HG03378 (cell line): ENCODE results near the gene FAM219B.

Experiments
- ATAC-seq: cut with Tn5 transposase; IDR thresholded peaks from one replicate; pipeline ENCODE4 v1.9.1; 2021; ENCODE audit warnings: mild to moderate bottlenecking, moderate library complexity; ENCODE audit not compliant: unreplicated experiment

FAM219B gene

DNA sequence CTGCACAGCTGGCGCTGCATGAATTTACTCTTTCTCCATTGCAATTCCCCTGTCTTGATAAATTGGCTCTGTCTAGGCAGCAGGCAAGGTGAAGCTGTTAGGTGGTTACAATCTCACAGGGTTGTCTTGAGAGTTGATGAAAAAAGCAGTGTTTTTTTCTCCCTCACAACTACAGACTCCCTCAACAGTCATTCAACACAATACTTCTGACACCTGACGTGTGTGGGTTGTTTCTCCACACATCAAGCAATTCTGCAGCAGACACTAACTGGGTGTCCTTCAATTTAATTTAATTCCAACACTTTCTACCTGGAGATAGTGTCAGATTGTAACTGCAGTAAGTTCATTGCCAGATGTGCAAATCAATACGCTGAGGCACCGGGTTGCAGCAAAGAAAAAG is 28.4 kb downstream of the FAM219B start:
- ATAC-seq = no peak

DNA sequence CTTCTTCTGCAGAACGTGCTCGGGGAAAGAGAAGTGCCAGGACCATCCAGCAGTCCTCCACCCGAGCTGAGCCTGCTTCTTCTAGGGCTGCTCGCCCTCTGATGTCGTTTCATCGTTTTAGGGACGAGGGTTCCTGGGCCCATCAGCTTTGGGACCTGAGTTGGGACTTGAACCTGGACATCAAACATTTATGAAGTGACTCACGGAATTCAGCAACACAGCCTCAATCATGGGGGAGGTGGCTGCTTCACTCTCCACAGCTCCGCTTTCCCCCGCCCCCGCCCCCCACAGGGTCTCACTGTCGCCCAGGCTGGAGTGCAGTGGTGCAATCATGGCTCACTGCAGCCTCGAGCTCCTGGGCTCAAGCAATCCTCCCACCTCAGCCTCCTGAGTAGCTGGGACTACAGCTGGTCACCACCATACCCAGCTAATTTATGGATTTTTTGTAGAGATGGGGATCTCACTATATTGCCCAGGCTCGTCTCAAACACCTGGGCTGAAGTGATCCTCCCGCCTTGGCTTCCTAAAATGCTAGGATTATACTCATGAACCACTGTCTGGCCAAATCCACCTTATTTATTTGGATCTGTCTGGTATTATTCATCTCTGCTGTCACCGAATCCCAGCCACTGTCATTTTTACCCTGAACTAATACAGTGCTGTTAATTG is 32.8 kb downstream of the FAM219B start:
- ATAC-seq = peak; percentile 4

DNA sequence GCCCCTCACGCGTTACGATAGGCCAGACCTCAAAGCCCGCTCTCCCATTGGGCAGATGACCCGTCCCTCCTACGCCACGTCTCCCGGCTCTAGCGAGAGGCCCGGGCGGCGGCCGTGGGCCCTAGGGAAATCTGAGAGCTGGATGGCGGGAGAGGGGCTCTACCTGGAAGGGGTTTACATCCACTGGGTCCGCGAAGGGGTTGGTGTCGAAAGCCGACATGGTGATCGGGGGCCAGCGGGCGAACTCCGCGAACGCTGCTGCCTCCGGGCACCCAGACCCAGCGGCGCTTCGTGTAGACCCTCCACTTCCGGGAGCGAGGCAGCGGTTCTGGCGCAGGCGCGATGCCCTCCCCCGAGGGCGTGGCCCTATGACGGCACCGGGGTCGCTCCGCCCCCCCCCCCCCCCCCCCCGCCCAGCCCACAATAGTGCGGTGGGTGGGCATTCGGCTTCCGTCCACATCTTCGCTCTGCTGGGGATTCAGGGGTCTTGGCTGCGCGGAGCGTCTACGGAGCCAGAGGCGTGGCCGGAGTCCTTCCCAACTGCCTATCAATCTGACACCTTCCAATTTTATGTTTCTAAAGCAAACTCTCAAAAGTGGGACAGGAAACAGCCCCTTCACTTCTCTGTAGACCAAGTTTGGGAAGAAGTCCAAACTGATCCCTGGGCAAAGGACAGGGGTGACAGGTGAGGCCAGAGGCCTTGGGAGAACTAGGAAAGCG is 33.5 kb downstream of the FAM219B start, which contains the start of gene SCAMP2:
Gene SCAMP2, minus strand, starts transcription at position 330 of the 720 bp plus-strand sequence. Its CDS starts 110 bp downstream, at position 220.
- peak; percentile 75 for ATAC-seq

DNA sequence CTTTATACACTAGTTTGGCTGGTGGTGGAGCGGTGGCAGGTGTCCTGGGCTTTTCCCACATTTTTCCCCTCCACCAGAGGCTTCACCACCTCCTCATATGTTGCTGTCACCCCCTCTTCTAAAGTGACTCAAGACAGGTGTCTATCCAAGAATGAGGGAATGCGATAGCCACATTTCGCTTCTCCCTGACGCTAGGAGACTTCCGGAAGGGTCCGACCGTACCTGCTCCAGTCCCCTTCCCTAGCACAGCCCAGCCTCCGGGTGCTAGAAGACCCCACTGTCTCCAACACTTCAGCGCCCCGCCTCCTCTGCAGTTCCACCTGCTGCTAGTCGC is 34.0 kb downstream of the FAM219B start:
- no peak for ATAC-seq

DNA sequence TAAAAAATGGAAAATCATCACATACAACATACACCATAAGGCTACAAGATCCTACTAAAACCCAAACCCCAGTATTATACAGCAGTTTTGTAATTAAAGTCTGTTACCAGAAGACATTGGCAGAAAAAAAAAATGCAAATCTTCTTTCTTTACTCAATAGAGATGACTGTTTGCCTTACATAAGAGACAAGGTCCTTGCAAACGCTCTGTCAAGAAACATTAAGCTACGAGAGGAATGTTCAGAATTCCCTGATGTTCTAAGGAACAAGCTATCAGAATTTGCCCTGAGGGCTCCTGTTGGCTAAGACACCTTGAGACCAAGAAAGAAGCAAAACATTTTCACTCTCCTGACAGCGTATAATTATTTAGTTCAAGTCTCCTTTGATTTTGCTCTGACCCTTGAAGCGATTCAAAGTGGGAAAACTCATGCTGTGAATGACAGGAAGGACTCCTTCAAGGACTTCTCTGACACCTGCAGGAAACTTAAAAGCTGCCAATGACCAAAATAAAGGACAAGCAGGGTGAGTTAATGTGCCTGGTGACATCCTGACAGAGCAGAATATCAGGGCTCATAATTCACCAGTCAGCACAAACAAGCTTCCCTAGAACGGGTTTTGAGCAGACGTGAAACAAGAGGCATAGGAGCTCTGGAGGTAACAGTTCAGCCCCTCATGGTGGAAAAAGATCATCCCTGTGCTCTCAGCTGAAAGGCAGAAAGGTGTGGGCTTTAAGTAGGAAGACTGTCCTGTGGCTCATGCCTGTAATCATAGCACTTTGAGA is 36.0 kb downstream of the FAM219B start:
- ATAC-seq = no peak

DNA sequence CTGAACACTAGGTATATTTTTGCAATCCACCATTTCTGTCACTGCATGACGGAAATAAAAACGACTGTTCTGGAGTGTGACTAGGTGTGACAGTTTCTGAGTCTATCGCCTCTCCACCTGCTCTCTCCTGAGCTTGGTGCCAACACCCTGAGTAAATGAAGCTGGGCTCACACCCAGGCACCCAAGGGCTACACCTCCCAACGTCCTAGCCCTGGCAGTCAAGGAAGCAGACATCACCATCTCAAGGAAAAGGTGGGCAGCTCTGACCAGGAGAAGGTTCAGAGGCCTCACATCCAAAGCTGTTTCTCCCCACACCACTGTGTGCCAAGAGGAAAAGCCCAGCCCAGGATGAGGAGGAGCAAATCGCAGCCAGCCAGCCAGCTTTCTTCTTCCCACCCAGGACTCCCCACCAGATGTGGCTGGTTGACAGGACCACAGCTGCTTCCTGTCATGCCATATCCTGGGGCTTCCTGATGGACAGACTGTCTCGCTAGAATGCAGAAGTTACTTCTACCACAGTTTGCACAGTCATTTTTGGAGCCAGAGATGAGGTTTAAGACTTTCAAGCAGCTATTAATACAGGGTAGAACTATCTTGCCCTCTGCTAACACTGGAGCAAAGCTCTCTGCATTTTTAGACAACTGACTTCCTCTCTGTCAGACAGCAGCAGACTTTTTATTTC is 36.8 kb downstream of the FAM219B start:
- ATAC-seq = no peak

DNA sequence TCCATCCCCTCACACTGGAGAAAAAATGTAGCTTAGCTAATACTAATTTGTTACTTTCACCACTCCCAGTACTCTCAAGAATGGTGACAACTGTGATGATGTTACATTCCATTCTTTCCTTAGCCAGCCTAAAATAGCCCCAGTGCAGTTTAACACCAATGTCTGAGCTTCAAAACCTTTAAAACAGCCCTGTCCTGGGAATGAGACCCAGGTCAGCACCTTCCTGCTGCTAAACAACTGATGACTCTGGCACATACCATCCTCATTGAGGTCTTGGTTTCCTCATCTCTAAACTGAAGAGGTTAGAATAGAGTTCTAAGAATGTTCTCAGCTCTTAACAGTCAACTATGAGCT is 37.3 kb downstream of the FAM219B start:
- ATAC-seq = no peak

DNA sequence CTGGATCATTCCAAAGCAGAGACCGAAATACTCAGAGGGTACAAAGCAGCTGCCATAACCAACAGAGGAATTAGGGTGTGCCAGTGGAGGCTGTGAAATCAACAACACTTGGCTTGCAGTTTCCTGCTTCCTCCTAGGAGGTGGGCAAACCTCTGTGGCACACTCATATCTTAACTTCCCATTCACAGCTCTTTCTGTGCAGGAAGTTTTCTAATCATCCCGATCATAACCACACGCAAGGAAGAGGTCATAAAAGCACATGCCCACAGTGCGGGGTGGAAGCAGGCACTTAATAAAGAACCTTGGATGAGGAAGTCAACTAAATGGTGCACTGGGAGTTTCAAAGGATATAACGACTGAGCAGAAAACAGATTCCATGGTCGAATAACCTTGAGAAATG is 38.6 kb downstream of the FAM219B start:
- no peak for ATAC-seq

DNA sequence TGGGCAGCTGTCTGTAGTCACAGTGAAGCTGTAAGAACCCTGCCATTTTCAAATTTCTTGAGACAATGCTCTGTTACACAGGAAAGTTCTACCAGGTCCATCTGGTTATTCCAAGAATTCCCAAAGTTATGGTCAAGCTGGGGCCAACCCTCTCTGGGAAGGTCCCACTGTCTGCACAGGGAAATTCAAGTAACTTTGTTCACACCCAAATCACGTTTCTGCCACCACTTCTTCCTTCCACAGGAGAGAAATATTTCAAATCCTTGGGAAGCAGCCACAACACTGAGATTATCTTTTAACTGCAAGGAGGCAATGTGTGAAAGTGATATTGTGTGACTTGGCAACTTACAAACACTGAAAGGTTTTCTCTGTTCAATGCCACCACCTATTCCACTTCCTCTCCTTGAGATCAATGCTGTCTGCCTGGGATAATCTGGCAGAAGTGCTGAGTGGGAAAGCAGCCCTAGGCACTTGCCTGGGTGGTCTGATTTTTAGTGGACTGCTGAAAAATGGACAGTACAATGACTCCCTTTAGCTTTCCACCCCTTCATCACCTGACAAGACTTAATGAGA is 39.1 kb downstream of the FAM219B start:
- ATAC-seq = no peak

DNA sequence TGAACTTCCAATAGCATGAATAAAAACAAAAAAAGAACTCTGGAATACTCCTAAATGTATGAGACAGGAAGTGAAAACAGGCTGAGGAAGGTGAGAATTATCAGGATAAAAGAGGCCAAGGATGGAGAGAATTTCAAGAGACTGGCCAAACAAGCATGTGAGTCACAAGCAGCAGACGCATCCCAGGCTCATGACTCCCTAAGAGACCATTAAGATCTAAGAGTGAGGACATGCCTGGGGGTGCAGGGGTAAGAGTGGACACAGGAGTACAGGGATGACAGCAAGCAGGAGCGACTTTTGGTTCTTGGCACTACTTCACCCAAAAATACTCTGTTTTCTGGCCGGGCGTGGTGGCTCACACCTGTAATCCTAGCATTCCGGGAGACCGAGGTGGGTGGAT is 40.6 kb downstream of the FAM219B start:
- ATAC-seq = no peak

DNA sequence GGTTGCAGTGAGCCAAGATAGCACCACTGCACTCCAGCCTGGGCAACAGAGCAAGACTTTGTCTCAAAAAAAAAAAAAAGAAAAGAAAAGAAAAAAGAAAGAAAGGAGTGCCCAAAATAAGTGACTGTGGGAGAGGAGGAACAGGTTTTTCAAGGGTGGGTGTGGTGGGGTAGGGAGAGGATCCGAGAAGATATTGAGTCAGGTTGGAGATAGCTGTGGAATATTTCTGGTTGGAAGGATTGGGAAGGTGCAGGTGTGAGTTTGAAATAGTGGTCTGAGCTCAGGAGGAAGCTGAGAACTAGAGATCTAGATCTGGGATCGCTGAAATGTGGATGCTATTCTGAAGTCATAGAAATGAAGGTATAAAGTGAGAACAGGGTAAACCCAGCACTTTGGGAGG is 41.3 kb downstream of the FAM219B start:
- ATAC-seq = no peak

DNA sequence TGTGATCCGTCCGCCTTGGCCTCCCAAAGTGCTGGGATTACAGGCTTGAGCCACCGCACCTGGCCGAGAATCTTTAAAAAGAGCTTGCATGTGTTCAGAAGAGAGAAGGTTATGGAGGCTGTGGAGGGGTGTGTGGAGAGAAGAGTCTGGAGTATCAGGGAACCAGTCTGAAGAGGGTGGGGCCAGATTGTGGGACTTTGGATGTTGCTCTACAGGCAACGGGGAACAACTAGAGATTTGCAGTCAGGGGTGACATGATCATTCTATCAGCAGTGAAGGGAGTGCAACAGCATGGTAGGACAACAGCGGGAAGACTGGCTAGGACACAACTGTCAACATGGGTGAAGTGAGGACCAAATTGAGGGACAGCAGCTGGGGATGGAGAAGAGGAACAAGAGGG is 42.4 kb downstream of the FAM219B start:
- no peak for ATAC-seq

DNA sequence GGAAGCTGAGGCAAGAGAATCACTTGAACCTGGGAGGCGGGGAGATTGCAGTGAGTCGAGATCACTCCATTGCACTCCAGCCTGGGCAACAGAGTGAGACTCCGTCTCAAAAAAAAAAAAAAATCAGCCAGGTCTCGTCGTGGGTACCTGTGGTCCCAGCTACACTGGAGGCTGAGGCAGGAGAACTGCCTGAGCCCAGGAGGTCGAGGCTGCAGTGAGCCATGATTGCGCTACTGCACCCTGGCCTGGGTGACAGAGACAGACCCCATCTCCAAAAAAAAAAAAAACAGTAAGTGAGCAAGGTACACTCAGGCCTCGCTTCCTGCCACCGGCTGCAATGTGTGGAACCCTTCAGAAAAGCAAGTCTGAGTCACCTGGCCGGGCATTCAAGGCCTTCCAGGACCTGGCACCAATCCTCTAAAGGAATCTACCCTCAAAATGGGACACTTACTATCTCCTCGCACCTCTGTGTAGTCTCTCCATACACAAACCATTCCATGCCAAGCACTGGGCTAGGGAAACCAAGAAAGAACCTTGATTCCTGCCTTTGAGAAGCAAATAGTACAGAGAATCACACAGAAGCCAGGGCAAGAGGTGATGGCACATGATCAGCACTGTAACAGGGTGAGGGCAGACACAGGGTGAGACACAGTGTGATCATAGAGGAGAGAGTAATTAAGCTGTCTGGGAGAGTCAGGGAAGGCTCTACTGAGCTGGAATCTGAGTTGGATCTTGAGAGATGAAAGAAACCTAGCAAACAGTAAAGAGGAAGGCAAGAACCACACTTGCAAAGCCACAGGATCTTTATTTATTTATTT is 43.2 kb downstream of the FAM219B start:
- ATAC-seq = no peak

DNA sequence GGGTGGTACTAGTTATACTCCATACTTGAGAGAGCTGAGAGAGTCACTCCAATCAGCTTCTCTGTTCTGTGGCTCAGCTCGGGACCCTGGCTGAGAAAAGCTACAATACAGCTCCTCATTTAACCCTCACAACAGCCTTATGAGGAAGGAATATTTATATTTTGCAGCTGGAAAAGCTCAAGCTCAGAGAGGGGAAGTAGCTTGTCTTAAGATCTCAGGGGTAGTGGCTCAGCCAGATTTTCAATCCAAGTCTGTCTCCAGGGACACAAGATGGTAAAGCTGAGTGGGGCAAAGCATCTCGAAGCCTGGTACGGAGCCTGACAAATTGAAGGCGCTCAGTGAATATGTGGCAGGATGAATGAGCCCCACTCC is 48.3 kb downstream of the FAM219B start:
- no peak for ATAC-seq

DNA sequence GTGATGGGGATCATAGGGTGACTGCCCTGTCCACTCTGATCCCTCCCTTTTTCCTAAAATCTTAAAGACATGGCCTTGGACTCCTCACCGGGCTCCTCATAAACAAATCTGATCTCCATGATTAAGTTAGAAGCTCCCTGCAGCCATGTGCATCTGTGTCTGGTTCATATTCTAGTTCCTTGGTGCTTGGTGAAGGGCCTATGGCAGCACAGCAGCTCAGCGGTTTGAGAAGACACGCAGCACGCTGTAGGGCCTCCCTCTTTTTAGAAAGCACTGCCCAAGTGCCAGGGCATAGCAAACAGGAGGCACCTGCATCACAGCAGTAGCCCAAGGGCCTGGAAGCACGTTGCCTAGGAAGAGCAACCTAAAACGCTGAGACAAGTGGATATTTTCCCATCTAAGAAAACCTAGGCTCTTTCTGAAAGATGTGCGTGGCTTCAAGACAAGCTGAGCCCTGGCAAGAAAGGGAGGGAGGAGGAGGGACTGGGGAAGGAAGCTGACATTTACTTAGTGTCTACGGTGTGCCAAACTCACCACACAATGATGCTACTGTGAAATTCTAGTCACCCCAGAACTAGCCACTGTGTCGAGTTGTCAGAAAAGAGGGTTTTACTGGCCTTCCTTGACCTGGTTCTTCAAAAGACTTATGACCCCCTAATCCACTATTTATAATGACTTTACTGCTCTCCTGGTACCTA is 48.8 kb downstream of the FAM219B start:
- ATAC-seq = peak; percentile 19

DNA sequence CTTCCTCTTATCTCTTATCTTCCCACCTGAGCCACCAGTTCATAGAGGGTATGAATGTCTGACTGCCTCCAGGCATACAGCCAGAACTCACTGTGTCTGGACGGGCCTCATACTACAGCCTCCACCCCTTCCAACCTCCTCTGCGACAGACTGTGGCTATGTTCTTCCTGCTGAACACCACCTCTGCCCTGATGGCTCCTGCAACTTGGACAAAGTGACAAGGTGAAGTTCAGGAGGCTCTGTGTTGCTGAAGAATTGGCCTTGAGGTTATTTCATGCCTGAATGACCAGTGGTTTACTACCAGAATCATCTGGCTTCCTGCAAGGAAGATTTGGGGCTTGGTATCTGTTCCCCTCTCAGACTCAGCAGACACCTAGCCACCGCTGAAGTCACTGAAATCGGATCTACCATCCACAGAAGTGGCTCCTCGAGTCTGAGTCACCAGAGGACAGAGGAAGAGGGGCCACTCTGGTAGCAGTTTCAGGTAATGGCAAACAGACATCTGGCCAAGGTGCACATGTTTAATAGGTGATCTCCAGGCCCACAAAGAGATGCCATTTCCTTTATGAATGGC is 49.5 kb downstream of the FAM219B start:
- ATAC-seq = peak; percentile 62

DNA sequence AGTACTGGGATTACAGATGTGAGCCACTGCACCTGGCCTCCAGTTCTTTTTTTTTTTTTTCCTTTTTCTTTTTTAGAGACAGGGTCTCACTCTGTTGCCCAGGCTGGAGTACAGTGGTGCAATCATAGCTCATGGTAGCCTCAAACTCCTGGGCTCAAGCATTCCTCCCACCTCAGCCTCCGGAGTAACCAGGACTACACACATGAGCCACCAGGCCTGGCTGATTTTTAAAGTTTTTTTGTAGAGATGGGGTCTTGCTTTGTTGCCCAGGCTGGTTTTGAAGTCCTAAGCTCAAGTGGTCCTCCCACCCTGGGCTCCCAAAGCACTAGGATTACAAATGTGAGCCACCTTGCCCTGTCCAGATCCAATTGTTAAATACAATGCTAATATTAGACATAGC is 50.1 kb downstream of the FAM219B start:
- ATAC-seq = no peak

DNA sequence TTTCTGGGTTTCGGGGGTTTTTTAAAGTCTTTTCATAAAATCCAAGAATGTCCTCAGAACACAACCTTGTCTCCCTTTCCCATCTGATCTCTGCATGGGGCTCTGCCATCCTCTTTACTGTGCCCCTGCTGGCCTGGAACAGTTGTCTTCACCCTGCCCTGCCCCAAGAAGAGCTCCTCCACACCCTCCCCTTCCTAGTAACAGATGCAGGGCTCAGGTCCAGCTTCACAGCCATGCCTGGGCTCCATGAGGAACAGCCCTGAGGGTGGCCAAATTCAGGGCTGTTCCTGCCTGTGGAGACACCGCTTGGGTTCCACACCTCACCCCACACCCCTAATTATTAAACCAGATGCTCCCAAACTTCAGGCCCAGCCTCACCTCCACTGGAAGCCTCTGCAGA is 50.8 kb downstream of the FAM219B start:
- no peak for ATAC-seq

DNA sequence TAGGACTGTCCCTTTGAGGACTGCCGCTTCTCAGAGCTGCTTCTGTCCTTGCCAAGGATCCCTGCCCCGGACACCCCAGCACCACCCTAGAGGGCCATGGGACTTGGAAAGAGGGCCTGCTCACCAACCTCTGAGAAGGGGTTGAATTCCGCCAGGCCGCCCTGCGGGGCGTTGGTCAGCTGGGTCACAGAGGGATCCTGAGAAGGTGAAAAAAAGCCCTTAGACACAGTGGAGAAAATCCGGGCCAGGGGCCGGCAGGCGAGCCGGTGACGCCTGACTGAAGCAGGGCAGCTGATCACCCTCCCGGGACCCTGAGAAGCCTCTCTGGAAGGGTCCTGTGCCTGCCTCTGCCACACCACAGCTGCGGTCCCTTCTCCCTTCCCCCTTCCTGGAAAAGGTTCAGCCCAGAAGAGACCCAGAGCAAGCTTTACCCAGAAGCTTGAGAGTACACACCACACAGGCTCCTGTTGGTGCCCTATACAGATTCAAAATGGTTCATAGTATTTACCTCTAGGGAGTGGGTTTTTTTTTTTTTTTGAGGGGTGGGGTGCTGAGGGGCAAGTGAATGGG is 52.1 kb downstream of the FAM219B start:
- no peak for ATAC-seq
